ENCODE measurements around the gene KCNMA1. TPM values are rescaled to one million over a fixed set of nuclear protein-coding genes. Genes with fewer than 3 reads are reported as not detected.

KCNMA1 gene
- polyA plus RNA-seq, 1 experiment: 21.4 TPM

DNA sequence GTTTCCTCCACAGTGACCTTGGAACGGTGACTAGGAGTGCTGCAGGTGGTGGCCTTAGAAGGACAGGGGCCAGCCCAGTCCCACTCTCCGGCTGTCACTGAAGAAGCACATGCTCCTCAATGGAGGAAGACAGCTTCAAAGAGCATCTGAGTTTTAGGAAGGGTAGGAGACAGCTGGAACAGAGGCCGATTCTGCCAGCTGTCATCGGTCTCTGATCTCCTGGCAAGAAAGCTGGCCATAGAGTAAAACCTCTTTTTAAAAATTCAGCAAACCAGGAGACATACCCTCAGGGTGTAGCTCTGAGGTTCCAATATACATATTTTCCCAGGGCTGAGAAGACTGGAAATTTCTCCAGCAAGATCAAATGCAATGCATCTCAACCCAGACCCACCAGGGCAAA, 55.9 kb downstream of the KCNMA1 start:
- no peaks in the 10 kb centered on the region for H3K36me3 ChIP-seq (ENCODE audit: control insufficient read depth, insufficient read depth, low read length)
- ChIA-PET POLR2A (no interaction called here), CTCF (interaction anchor here (1.3 to 2.5 kb wide), 2 partner anchors 8 to 11 kb away, joined by 3 to 12 read pairs; no protein-coding TSS in a partner anchor)
- DNase-seq (ENCODE audit: low read depth): no peak
- no peak overlapping the region for H3K4me3 ChIP-seq (ENCODE audit: low read depth, low read length)
- TF ChIP-seq, protein P1, sequence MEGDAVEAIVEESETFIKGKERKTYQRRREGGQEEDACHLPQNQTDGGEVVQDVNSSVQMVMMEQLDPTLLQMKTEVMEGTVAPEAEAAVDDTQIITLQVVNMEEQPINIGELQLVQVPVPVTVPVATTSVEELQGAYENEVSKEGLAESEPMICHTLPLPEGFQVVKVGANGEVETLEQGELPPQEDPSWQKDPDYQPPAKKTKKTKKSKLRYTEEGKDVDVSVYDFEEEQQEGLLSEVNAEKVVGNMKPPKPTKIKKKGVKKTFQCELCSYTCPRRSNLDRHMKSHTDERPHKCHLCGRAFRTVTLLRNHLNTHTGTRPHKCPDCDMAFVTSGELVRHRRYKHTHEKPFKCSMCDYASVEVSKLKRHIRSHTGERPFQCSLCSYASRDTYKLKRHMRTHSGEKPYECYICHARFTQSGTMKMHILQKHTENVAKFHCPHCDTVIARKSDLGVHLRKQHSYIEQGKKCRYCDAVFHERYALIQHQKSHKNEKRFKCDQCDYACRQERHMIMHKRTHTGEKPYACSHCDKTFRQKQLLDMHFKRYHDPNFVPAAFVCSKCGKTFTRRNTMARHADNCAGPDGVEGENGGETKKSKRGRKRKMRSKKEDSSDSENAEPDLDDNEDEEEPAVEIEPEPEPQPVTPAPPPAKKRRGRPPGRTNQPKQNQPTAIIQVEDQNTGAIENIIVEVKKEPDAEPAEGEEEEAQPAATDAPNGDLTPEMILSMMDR (IDR thresholded peaks at IDR 0.05; ENCODE audit: insufficient read depth, low read depth, low read length): no peak
- H3K27me3 ChIP-seq (ENCODE audit: control insufficient read depth, insufficient read depth, low read length): no peaks in the 10 kb centered on the region

DNA sequence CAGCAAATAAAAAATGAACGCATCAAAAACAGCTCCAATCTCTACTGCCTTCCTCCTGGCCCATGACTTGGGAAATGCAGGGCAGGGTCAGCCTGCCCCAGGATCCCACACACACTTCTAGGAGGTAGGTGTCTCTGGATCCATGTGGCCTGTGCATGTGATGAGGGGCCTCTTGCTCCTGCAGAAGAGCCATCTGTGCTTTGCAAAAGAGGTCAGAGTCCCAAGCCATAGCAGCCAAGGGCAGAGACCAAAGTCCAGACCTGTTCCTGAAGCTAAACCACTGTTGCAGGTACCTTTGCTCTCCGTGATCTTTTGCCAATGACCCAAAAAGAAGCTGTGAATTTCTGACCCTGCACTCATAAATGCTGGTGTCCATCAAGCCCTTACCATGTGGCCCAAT, 57.1 kb downstream of the KCNMA1 start:
- DNase-seq (ENCODE audit: low read depth): no peak
- TF ChIP-seq, protein P1 (IDR thresholded peaks at IDR 0.05; ENCODE audit: insufficient read depth, low read depth, low read length): no peak
- no peak overlapping the region for H3K4me3 ChIP-seq (ENCODE audit: low read depth, low read length)
- POLR2A ChIA-PET: no interaction called here
- H3K36me3 ChIP-seq (ENCODE audit: control insufficient read depth, insufficient read depth, low read length): no peaks in the 10 kb centered on the region
- CTCF ChIA-PET: interaction anchor here (0.8 to 1.0 kb wide), 2 partner anchors 15 to 77 kb away, joined by 3 read pairs; no protein-coding TSS in a partner anchor
- no peaks in the 10 kb centered on the region for H3K27me3 ChIP-seq (ENCODE audit: control insufficient read depth, insufficient read depth, low read length)

DNA sequence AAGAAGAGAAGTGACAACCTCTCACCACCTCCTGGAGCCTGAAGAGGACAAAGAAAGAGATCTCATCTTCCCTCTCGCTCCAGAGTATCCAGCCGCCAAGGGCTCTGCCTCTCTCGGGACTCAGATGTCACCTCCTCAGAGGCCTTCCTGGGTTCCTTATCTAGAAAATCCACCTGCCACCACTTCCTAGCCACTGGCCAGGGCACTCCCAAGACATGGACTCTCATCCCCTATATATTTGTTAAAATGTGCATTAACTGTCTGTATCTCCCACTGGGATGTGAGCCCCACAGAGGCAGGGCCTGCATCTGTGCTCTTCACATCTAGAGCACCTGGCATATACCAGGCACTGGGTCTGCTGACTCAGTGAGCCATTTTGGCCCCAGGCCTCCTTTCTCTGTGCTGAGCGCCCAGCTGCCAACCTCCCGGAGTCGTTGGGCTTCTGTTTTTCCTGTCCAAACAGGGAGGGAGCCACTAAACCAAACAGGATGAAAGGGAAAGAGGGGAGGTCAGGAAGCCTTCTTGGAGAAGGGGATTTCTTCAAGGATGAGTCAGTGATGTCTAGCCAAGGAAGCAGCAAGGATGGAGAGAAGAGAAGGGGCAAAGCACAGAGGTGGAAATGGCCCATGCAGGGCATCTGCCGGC, 58.9 kb downstream of the KCNMA1 start:
- Histone ChIP-seq H3K36me3 (ENCODE audit: control insufficient read depth, insufficient read depth, low read length) (no peaks in the 10 kb centered on the region), H3K4me3 (ENCODE audit: low read depth, low read length) (no peak overlapping the region), H3K27me3 (ENCODE audit: control insufficient read depth, insufficient read depth, low read length) (no peaks in the 10 kb centered on the region)
- TF ChIP-seq, protein P1 (IDR thresholded peaks at IDR 0.05; ENCODE audit: insufficient read depth, low read depth, low read length): no peak
- no peak for DNase-seq (ENCODE audit: low read depth)
- ChIA-PET CTCF (no interaction called here), POLR2A (no interaction called here)

DNA sequence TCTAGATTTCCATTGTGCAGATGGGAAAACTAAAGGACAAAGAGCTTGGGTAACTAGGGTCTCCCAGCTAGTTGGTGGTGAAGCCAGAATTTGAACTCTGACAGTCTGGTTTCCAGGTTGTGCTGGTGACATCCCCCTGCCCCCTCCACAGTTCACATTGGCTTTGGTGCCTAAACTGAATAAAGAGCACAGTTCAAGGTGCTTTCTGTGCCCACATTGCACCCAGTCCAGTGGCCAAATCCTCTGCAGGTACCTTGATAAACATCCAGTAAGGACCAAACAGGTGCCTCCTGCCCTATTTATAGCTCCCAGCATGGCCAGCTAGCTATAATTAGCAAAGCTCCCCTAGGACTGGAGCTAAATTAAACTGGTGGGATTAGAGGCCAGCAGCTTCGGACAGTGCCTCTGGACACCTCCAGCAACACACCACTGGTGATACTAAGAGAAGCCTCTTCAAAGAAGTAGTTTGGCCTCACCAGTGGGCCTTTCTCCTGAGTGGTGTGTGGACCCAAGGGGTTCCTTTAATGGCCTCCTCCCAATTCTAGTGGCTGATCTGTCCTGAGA, 59.9 kb downstream of the KCNMA1 start:
- Histone ChIP-seq H3K27me3 (ENCODE audit: control insufficient read depth, insufficient read depth, low read length) (no peaks in the 10 kb centered on the region), H3K4me3 (ENCODE audit: low read depth, low read length) (no peak overlapping the region), H3K36me3 (ENCODE audit: control insufficient read depth, insufficient read depth, low read length) (no peaks in the 10 kb centered on the region)
- DNase-seq (ENCODE audit: low read depth): no peak
- TF ChIP-seq, protein P1 (IDR thresholded peaks at IDR 0.05; ENCODE audit: insufficient read depth, low read depth, low read length): no peak
- CTCF ChIA-PET: interaction anchor here (1.0 kb wide), 1 partner anchor 44 kb away, joined by 3 read pairs; no protein-coding TSS in a partner anchor
- POLR2A ChIA-PET: no interaction called here

DNA sequence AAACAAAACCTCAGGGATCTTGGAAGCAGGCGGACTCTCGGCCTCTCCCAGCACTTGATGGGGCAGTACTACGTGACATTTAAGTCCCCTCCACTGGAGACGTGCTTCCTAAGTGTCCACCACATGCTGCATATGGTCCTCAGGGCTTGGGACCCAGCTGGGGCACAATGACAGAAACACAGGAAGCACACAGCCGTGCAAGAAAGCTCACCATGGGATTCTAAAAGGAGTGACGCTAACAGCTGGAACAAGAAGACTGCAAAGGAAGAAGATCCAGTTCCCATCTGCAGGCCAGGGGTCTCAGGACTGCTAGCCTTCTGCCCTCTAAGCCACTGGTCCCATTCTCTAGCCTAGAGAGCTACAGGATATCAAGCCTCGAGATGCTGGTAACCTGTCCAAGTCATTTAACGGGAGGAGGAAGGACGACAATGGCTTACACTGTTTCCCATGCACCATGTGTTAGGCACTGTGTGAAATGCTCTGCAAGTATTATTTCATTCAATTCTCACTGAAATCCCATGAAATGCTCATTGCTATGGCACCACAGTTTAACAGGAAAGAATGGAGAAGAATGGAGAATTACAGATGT, 61.1 kb downstream of the KCNMA1 start:
- H3K4me3 ChIP-seq (ENCODE audit: low read depth, low read length): no peak overlapping the region
- DNase-seq (ENCODE audit: low read depth): no peak
- TF ChIP-seq, protein P1 (IDR thresholded peaks at IDR 0.05; ENCODE audit: insufficient read depth, low read depth, low read length): no peak
- no peaks in the 10 kb centered on the region for H3K36me3 ChIP-seq (ENCODE audit: control insufficient read depth, insufficient read depth, low read length)
- no peaks in the 10 kb centered on the region for H3K27me3 ChIP-seq (ENCODE audit: control insufficient read depth, insufficient read depth, low read length)
- ChIA-PET CTCF (interaction anchor here (0.5 to 1.1 kb wide), 2 partner anchors 10 to 131 kb away, joined by 3 read pairs; no protein-coding TSS in a partner anchor), POLR2A (no interaction called here)
